Measurements from ENCODE around the gene CPED1.

DNA sequence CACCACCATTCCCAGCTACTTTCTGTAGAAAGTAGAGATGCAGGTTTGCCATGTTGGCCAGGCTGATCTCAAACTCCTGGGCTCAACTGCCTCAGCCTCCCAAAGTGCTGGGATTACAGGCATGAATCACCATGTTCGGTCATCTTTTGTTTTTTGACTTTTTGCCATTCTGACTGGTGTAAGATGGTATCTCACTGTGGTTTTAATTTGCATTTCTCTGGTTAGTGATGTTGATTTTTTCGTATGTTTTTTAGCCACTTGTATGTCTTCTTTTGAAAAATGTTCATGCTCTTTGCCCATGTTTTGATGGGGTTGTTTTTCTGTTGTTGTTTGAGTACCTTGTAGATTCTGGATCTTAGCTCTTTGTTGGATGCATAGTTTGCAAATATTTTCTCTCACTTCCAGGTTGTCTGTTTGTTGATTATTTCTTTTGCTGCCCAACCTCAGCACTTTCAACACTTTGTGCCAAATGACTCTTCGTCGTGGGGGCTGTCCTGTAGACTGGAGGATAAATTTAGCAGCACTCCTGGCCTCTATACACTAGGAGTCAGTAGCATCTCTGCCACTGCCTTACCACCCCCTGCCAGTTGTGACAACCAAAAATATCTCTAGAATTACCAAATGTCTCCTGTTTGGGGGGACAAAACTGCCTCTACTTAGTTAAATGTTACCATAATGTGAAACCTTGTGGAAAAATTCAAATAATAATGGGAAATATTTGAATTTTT lies 6.5 kb upstream of the CPED1 start:
- TF ChIP-seq, protein P1, sequence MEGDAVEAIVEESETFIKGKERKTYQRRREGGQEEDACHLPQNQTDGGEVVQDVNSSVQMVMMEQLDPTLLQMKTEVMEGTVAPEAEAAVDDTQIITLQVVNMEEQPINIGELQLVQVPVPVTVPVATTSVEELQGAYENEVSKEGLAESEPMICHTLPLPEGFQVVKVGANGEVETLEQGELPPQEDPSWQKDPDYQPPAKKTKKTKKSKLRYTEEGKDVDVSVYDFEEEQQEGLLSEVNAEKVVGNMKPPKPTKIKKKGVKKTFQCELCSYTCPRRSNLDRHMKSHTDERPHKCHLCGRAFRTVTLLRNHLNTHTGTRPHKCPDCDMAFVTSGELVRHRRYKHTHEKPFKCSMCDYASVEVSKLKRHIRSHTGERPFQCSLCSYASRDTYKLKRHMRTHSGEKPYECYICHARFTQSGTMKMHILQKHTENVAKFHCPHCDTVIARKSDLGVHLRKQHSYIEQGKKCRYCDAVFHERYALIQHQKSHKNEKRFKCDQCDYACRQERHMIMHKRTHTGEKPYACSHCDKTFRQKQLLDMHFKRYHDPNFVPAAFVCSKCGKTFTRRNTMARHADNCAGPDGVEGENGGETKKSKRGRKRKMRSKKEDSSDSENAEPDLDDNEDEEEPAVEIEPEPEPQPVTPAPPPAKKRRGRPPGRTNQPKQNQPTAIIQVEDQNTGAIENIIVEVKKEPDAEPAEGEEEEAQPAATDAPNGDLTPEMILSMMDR (IDR thresholded peaks at IDR 0.05), result no peak
- TF ChIP-seq POLR2AphosphoS5 (IDR thresholded peaks at IDR 0.05), result no peak
- no peak for TF ChIP-seq POLR2A (IDR thresholded peaks at IDR 0.05)
